Ureter (tissue), 1 donor: ENCODE results near the gene EDNRA. TPM values are rescaled to one million over a fixed set of nuclear protein-coding genes. Genes with fewer than 3 reads are reported as not detected.

Source experiments
- DNase-seq: peaks from one replicate; pipeline ENCODE4 v3.0.0-alpha.2; 2020; ENCODE audit warnings: low spot score
- total RNA-seq: library from RNA; stranded (reverse); gene quantifications from one replicate; pipeline ENCODE4 v1.2.4, GENCODE V29; 2023
- donor health status: DM: yes; HTN: yes; CAD: no.

EDNRA gene
- total RNA-seq, 1 donor from 2014 or later: 15.4 TPM

GRCh38 chr4:147587041-147587440 lies 106.1 kb downstream of the EDNRA start:
- DNase-seq: no peak

- DNase-seq: no peak
Measured at GRCh38 chr4:147589586-147589985, 108.7 kb downstream of the EDNRA start.

- peak; percentile 44 for DNase-seq
Measured at GRCh38 chr4:147590249-147590920, 109.5 kb downstream of the EDNRA start.

- no peak for DNase-seq
Measured at GRCh38 chr4:147591106-147591505, 110.2 kb downstream of the EDNRA start.

- no peak for DNase-seq
Measured at GRCh38 chr4:147594107-147594506, 113.2 kb downstream of the EDNRA start.

Other genes with a start within 250 kb of the EDNRA start
- 29.4 TPM for gene TMEM184C, start 136.3 kb downstream of the EDNRA start, total RNA-seq
- 18.0 TPM for gene PRMT9, start 203.1 kb downstream of the EDNRA start, total RNA-seq